ENCODE data around the gene SCUBE3. TPM values are rescaled to one million over a fixed set of nuclear protein-coding genes. Genes with fewer than 3 reads are reported as not detected.

Gene SCUBE3
- total and polyA plus RNA-seq, 9 of the 15 experiments (the other 6 are each of a cell fraction or from before 2014, with no cell fraction given) = 0.01 to 0.11 TPM; not detected in 7

DNA sequence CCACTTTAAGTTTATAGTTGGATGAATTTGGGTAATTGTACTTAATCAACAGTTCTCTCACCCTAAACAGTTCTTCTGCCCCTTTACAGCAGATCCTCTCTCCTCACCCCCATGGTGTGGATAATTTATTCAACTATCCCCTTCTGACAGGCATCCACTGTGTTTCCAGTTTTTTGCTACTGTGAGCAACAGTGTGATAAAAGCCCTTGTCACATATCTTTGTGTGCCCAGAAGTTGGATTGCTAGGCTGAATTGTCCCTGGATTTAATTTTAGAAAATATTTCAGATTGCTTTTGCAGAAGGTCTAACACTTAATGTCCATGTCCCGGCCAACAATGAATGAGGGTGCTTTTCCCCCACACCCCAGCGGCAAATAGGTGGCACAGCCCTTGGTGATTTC is 30.5 kb upstream of the SCUBE3 start:
- H3K27me3 ChIP-seq (ENCODE audit: control insufficient read depth in 2 of 2, insufficient read depth in 2 of 2, low read length in 2 of 2) = peaks cover 7 to 12% of the 10 kb centered on the region in 2 experiments; a peak in 3 of 5 replicates
- no peak overlapping the region for H3K4me3 ChIP-seq
- no peaks in the 10 kb centered on the region for H4K20me1 ChIP-seq (replicated peaks; ENCODE audit: control insufficient read depth, insufficient read depth, low read length)
- no TSS peak for BruUV-seq (replicated peaks)
- CTCF ChIA-PET (ENCODE audit: low intra/inter-chr PET ratio) = no interaction called here
- DNase-seq (ENCODE audit: extremely low read depth in 1 of 4, low spot score in 3 of 4) (no peak), FAIRE-seq (no peak), ATAC-seq (no peak)
- WGBS (ENCODE audit: insufficient coverage, low coverage, missing lambda C conversion rate) = 37% methylated on average over 2 of the region's 2 CpGs
- TF ChIP-seq CTCF (IDR thresholded peaks at IDR 0.05 in 2 of 3, conservative IDR thresholded peaks at IDR 0.05 in 1 of 3; ENCODE audit: insufficient read depth in 2 of 3, low read depth in 1 of 3, low read length in 3 of 3) = no peak
- TF ChIP-seq FOXA1 (IDR thresholded peaks at IDR 0.05; ENCODE audit: borderline replicate concordance) = no peak
- no peak for TF ChIP-seq NEUROD1 (IDR thresholded peaks at IDR 0.05; ENCODE audit: borderline replicate concordance, low read depth, low read length, partially characterized antibody)
- TF ChIP-seq HNRNPUL1 (IDR thresholded peaks at IDR 0.05; ENCODE audit: low read length) = no peak
- TF ChIP-seq ZBTB49 (CRISPR knock-in tag; IDR thresholded peaks at IDR 0.05; ENCODE audit: borderline replicate concordance) = no peak
- TF ChIP-seq RBM14 (IDR thresholded peaks at IDR 0.05; ENCODE audit: borderline replicate concordance, insufficient read depth, low read depth, low read length) = no peak
- no peak for TF ChIP-seq ZNF445 (CRISPR knock-in tag; IDR thresholded peaks at IDR 0.05; ENCODE audit: low read depth)
- TF ChIP-seq ZNF57 (CRISPR knock-in tag; IDR thresholded peaks at IDR 0.05) = no peak
- no peak for TF ChIP-seq MCM2 (IDR thresholded peaks at IDR 0.05; ENCODE audit: low read depth)
- no peak for TF ChIP-seq CHD4 (IDR thresholded peaks at IDR 0.05; ENCODE audit: insufficient read depth, insufficient replicate concordance, low read depth, low read length, poor library complexity, severe bottlenecking)
- TF ChIP-seq GABPA (tag; conservative IDR thresholded peaks at IDR 0.05; ENCODE audit: low read depth) = no peak
- no peak for TF ChIP-seq ARID1B (IDR thresholded peaks at IDR 0.05)
- TF ChIP-seq, protein P1, sequence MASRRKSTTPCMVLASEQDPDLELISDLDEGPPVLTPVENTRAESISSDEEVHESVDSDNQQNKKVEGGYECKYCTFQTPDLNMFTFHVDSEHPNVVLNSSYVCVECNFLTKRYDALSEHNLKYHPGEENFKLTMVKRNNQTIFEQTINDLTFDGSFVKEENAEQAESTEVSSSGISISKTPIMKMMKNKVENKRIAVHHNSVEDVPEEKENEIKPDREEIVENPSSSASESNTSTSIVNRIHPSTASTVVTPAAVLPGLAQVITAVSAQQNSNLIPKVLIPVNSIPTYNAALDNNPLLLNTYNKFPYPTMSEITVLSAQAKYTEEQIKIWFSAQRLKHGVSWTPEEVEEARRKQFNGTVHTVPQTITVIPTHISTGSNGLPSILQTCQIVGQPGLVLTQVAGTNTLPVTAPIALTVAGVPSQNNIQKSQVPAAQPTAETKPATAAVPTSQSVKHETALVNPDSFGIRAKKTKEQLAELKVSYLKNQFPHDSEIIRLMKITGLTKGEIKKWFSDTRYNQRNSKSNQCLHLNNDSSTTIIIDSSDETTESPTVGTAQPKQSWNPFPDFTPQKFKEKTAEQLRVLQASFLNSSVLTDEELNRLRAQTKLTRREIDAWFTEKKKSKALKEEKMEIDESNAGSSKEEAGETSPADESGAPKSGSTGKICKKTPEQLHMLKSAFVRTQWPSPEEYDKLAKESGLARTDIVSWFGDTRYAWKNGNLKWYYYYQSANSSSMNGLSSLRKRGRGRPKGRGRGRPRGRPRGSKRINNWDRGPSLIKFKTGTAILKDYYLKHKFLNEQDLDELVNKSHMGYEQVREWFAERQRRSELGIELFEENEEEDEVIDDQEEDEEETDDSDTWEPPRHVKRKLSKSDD (conservative IDR thresholded peaks at IDR 0.05; ENCODE audit: low read length) = no peak
- no peak for TF ChIP-seq SMARCA5 (IDR thresholded peaks at IDR 0.05)
- TF ChIP-seq PCBP2 (IDR thresholded peaks at IDR 0.05; ENCODE audit: low read depth, low read length, poor library complexity, severe bottlenecking) = no peak
- no peaks in the 10 kb centered on the region for H3K79me2 ChIP-seq (ENCODE audit: control insufficient read depth, insufficient read depth, low read length)
- H3K4me1 ChIP-seq (replicated peaks in 1 of 2; ENCODE audit: control insufficient read depth in 2 of 2, insufficient read depth in 2 of 2, low read length in 2 of 2) = peaks cover 10 to 37% of the 10 kb centered on the region in 2 experiments; a peak in 4 of 5 replicates
- in situ Hi-C loops (cut with MboI) (no loop called here), intact Hi-C loops (cut with micrococcal nuclease) (no loop called here)
- H3K36me3 ChIP-seq (ENCODE audit: control insufficient read depth, insufficient read depth, low read length) = no peaks in the 10 kb centered on the region
- H3K9ac ChIP-seq (ENCODE audit: insufficient read depth in 1 of 2, low read depth in 2 of 2, low read length in 2 of 2) = no peak overlapping the region
- no peak overlapping the region for H3K27ac ChIP-seq (ENCODE audit: extremely low read depth, low read depth, low read length)
- no peaks in the 10 kb centered on the region for H3K9me1 ChIP-seq (ENCODE audit: control insufficient read depth, insufficient read depth, low read length)
- no peaks in the 10 kb centered on the region for H3K9me3 ChIP-seq (replicated peaks; ENCODE audit: control insufficient read depth, insufficient read depth, low read depth, low read length)
- no peak overlapping the region for H3K4me2 ChIP-seq (ENCODE audit: insufficient read depth, low read length)
- POLR2A ChIA-PET = interaction anchor here (1.1 kb wide), 1 partner anchor 12 kb away, joined by 7 read pairs; no protein-coding TSS in a partner anchor
- no peak overlapping the region for H2AFZ ChIP-seq (ENCODE audit: low read depth, low read length)
